ENCODE results near the gene FZD7. TPM values are rescaled to one million over a fixed set of nuclear protein-coding genes. Genes with fewer than 3 reads are reported as not detected.

The FZD7 gene
- total and polyA plus RNA-seq, 9 of the 15 experiments (the other 6 are each of a cell fraction or from before 2014, with no cell fraction given), result 0.11 to 2.4 (median 0.69) TPM

DNA sequence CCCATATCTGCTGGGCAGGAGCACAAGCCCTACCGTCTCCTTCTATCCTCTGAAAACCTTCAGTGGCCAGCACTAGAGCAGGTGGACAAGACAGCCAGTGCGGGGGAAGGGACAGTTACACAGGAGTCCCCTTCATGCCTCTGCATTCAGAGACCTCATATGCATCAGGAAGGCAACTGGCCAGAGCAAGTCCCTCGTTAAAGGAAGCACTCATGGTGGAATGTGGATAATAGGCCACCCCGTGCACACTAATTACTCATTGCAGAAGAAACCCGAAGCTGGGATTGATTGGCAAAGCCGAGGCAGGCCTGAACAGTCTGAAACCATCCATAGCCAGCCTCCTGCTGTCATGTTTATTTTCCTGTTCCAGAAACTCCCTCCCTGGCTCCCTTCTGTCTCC, 50.6 kb downstream of the FZD7 start:
- H3K36me3 ChIP-seq (ENCODE audit: control insufficient read depth, insufficient read depth, low read length), result no peaks in the 10 kb centered on the region
- no peaks in the 10 kb centered on the region for H4K20me1 ChIP-seq (replicated peaks; ENCODE audit: control insufficient read depth, insufficient read depth, low read length)
- BruUV-seq (replicated peaks), result no TSS peak
- no peak for DNase-seq (ENCODE audit: extremely low read depth in 1 of 4, low spot score in 3 of 4)
- TF ChIP-seq NR4A1 (CRISPR knock-in tag; IDR thresholded peaks at IDR 0.05) (no peak), NR4A1 (tag; IDR thresholded peaks at IDR 0.05) (no peak), ZBTB5 (IDR thresholded peaks at IDR 0.05) (no peak), SRSF1 (IDR thresholded peaks at IDR 0.05; ENCODE audit: low read depth, low read length) (no peak), POU5F1 (IDR thresholded peaks at IDR 0.05; ENCODE audit: borderline replicate concordance, low read depth, low read length, partially characterized antibody) (no peak), KDM5B (IDR thresholded peaks at IDR 0.05; ENCODE audit: insufficient replicate concordance, low read depth, low read length) (no peak), NFRKB (IDR thresholded peaks at IDR 0.05; ENCODE audit: low read depth) (no peak), FOXA1 (IDR thresholded peaks at IDR 0.05; ENCODE audit: borderline replicate concordance) (no peak), ZHX1 (conservative IDR thresholded peaks at IDR 0.05; ENCODE audit: low read length) (no peak), HDAC1 (IDR thresholded peaks at IDR 0.05) (no peak), ZNF133 (CRISPR knock-in tag; IDR thresholded peaks at IDR 0.05) (no peak), CEBPG (CRISPR knock-in tag; IDR thresholded peaks at IDR 0.05) (no peak), CEBPG (tag; conservative IDR thresholded peaks at IDR 0.05 in 1 of 2, IDR thresholded peaks at IDR 0.05 in 1 of 2) (no peak), RAD21 (CRISPR knock-in tag; conservative IDR thresholded peaks at IDR 0.05 in 1 of 2, IDR thresholded peaks at IDR 0.05 in 1 of 2) (no peak)
- no peaks in the 10 kb centered on the region for H3K79me2 ChIP-seq (ENCODE audit: control insufficient read depth, insufficient read depth, low read length)
- no peak overlapping the region for H3K4me3 ChIP-seq
- FAIRE-seq, result no peak
- H2AFZ ChIP-seq (ENCODE audit: low read depth, low read length), result no peak overlapping the region
- no peaks in the 10 kb centered on the region for H3K9me3 ChIP-seq (replicated peaks; ENCODE audit: control insufficient read depth, insufficient read depth, low read depth, low read length)
- no peaks in the 10 kb centered on the region for H3K4me1 ChIP-seq (replicated peaks in 1 of 2; ENCODE audit: control insufficient read depth in 2 of 2, insufficient read depth in 2 of 2, low read length in 2 of 2)
- H3K4me2 ChIP-seq (ENCODE audit: insufficient read depth, low read length), result no peak overlapping the region
- no peak overlapping the region for H3K27ac ChIP-seq (ENCODE audit: extremely low read depth, low read depth, low read length)
- ChIA-PET CTCF (ENCODE audit: low intra/inter-chr PET ratio) (no interaction called here), POLR2A (no interaction called here)
- no peaks in the 10 kb centered on the region for H3K9me1 ChIP-seq (ENCODE audit: control insufficient read depth, insufficient read depth, low read length)
- in situ Hi-C loops (cut with MboI), result no loop called here
- no peak overlapping the region for H3K9ac ChIP-seq (ENCODE audit: insufficient read depth in 1 of 2, low read depth in 2 of 2, low read length in 2 of 2)
- 0% methylated on average over 5 of the region's 6 CpGs for WGBS (ENCODE audit: insufficient coverage, low coverage, missing lambda C conversion rate)
- ATAC-seq, result no peak
- intact Hi-C loops (cut with micrococcal nuclease), result no loop called here
- H3K27me3 ChIP-seq (ENCODE audit: control insufficient read depth in 2 of 2, insufficient read depth in 2 of 2, low read length in 2 of 2), result peaks cover 3 to 4% of the 10 kb centered on the region in 2 experiments; a peak in 2 of 5 replicates

Data from K562 (cell line).